Prostate gland (tissue), 2 donors: ENCODE measurements around the gene STPG3.

Experiments
- CTCF ChIP-seq, 4 experiments: fragments of 200-600 bp in 2 of 4; fragments of 450-650 bp in 2 of 4; sonication (generic) in 2 of 4; IDR thresholded peaks; 1 replicate in 3 of 4; 2 replicates in 1 of 4; pipeline ENCODE4 v1.5.1; 2016 to 2019; ENCODE audit warnings: antibody characterized with exemption in 4 of 4, mild to moderate bottlenecking in 2 of 4, moderate library complexity in 2 of 4
- POLR2A ChIP-seq: fragments of 450-650 bp; IDR thresholded peaks from one replicate; pipeline ENCODE4 v1.6.1; 2016; ENCODE audit warnings: antibody characterized with exemption, mild to moderate bottlenecking

GRCh38 chr9:137232510-137232909 lies 18.6 kb upstream of the STPG3 start:
- no peak for TF ChIP-seq CTCF (IDR thresholded peaks at IDR 0.05)
- TF ChIP-seq POLR2A, result no peak
